Activated naive CD4-positive, alpha-beta T cell (primary cell): ENCODE measurements around the gene ZNF534.
"Not testable (repeated sequence)": the region's sequence is repeated elsewhere in the genome, so short reads cannot be mapped to it uniquely, and the experiment has no call there.

Experiments
- DNase-seq, 4 experiments: peaks; one replicate each; lab custom pipeline; 2025; lab: John Stamatoyannopoulos, UW

Gene ZNF534

GRCh38 chr19:52428937-52429336, at the start of gene ZNF534:
ZNF534 (plus strand) TSS chr19:52429148; CDS start chr19:52431475, 2,327 bp downstream.
- DNase-seq, result no peak

GRCh38 chr19:52391135-52391534, 37.8 kb upstream of the ZNF534 start:
- DNase-seq, result no peak

- peak; percentile 81 to 93 (median 90) for DNase-seq
Measured at GRCh38 chr19:52397310-52398080, 31.5 kb upstream of the ZNF534 start, which contains the start of gene ZNF528. ZNF528 (plus strand) TSS chr19:52397849; CDS start chr19:52402014, 4,165 bp downstream.

DNA sequence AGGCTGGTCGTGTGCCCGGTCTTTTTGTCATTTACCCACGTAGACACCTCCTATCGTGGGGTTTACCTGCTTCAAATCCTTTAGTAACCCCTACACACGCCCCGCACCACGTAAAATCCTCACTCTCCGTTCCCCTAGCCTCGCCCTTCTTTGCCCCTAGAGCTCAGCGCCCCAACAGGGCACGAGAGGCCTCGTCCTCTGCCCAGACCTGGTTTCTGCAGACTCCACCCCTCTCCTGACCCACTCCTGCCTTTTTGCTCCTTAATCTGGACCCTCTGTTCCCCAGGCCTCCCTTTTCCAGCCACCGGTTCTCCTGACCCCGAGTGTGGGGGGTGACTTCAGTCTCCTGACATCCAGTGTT, 30.9 kb upstream of the ZNF534 start:
- DNase-seq, result peak in 1 of 4 experiments; percentile 17

GRCh38 chr19:52410276-52410675, 18.7 kb upstream of the ZNF534 start:
- DNase-seq, result no peak

DNA sequence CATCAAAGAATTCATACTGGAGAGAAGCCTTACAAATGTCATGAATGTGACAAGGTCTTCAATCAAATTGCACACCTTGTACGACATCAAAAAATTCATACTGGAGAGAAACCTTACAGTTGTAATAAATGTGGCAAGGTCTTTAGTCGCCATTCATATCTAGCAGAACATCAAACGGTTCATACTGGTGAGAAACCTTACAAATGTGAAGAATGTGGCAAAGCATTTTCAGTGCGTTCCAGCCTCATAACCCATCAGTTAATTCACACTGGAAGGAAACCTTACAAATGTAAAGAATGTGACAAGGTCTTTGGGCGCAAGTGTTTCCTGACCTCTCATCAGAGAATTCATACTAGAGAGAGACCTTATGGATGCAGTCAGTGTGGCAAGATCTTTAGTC, 13.2 kb upstream of the ZNF534 start:
- DNase-seq, result no peak

GRCh38 chr19:52442179-52442578, 13.2 kb downstream of the ZNF534 start:
- no peak for DNase-seq

GRCh38 chr19:52444506-52444905, 15.6 kb downstream of the ZNF534 start:
- DNase-seq, result no peak

- no peak for DNase-seq
Measured at GRCh38 chr19:52451241-52451640, 22.3 kb downstream of the ZNF534 start.

- DNase-seq, result peak; percentile 8 to 57 (median 36)
Measured at GRCh38 chr19:52453324-52454094, 24.6 kb downstream of the ZNF534 start, which contains the start of gene ZNF578. ZNF578 (plus strand) TSS chr19:52453553; CDS start chr19:52501846, 48,293 bp downstream.

- no peak for DNase-seq
Measured at GRCh38 chr19:52464798-52465470, 36.0 kb downstream of the ZNF534 start.

DNA sequence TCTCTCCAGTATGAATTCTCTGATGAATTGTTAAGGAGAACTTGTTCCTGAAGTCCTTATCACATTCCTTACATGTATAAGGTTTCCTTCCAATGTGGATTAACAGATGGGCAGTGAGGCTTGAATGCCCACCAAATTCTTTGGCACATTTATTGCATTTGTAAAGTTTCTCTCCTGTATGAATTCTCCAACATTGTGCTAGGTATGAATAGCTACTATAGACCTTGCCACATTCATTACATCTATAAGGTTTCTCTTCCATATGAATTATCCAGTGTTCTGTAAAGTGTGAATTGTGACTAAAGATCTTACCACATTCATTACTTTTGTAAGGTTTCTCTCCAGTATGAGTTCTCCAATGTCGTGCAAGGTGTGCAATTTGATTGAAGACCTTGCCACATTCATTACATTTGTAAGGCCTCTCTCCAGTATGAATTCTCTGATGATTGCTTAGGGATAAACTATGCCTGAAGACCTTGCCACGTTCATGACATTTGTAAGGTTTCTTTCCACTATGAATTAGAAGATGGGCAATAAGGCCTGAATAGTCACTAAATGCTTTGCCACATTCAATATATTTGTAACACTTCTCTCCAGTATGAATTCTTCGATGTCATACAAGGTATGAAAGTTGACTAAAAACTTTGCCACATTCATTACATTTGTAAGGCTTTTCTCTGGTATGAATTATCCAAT, 44.9 kb downstream of the ZNF534 start:
- DNase-seq, result no peak

GRCh38 chr19:52474351-52475127, 45.6 kb downstream of the ZNF534 start:
- no peak for DNase-seq

GRCh38 chr19:52484111-52484743, 55.3 kb downstream of the ZNF534 start:
- DNase-seq, result not testable (repeated sequence)

DNA sequence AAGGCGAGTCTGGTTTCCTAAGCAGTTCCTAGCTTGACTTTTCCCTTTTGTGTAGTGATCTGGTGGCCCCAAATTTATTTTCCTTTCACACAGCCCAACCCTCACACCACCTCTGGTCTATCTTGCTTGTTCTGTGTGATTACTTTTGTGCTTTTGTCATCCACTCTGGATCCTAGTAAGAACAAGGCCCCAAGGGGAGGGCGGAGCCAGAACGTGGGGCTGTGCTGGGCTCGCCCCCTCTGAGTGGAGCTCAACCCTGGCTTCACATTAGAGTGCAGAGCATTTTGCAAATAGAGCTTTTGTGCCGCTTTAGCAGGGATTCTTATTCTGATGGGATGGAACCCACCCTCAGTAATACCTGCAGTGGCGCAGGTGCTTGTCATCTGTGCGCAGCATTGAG, 56.1 kb downstream of the ZNF534 start:
- not testable (repeated sequence) for DNase-seq

- not testable (repeated sequence) for DNase-seq
Measured at GRCh38 chr19:52485561-52486240, 56.8 kb downstream of the ZNF534 start.

DNA sequence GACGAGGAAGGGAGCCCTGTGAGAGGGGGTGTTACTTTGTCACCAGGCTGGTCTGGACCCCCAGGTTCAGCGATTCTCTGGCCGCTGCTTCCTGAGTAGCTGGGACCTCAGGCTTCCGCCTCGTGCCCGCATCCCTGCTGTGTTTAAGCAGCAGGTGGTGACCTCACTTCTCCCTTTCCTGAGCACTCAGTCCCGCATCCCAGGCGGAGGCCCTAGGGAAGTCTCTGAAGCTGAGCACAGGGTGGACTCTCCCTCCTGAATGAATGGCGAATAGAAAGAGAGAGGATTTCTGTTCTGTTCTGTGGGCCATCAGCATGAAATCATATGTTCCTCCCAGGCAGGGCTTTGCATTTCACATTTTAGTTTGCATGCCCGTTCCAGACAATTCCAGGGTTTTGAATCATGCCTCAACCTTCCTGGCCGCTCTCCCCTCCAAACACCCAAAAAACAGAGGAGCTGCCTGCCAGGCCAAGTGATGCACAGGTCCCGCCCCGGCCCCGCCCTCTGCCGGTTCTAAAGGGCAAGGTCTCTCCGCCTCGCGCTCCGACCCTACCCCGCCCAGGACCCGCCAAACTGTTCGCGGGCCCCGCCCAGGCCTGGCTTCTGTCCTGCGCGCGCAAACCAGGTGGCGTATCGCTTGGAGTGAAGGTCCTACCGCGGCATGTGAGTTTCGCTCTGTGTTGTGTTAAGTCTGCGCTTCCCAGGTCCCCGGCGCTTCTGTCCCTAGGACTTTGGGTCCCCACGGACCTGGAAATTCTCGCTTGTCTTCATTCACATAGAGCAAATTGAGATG, 63.4 kb downstream of the ZNF534 start:
- DNase-seq, result no peak

DNA sequence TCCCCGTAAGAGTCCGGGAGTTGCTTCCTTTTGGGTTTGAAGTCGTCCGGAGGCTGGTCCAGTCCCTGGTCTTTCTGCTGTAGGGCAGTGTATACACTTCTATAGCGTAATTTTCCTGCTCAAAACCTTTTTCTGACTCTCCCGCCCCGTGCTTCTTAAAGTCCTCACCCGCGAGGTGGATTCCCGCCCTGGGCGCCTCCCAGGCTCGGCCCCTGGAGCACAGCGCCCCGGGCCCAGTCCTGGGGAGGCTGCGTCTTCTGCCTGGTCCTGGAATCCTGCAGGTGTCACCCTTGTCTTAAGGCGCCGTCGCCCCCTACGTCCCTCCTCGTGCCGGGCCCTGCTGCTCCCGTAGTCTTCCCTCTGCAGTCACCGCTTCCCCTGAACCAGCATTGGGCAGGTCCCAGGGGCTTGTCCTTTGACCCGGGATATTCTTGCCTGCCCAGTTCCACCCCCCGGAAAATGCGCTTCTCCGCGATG, 64.1 kb downstream of the ZNF534 start:
- no peak for DNase-seq

DNA sequence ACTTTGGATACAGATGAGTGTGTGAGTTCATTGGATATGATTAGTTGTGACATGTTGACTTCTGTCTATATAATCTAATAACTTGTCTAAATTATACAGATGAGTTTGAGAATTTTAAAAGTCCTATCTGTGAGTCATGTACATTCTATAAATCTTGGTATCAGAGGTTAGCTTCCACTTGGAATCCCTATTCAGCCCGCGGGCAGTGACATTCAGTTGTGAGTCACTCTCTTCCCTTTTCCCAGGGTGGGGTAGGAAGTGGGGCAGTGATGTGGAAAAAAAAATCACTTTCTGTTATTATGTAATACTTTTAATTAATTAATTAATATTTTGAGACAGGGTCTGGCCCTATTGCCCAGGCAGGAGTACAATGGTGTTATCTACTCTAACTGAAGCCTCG, 65.6 kb downstream of the ZNF534 start:
- no peak for DNase-seq
